ENCODE measurements around the gene DOCK4. TPM values are rescaled to one million over a fixed set of nuclear protein-coding genes. Genes with fewer than 3 reads are reported as not detected.

Gene DOCK4
- total and polyA plus RNA-seq, 2 of the 8 experiments (the other 6 are each of a cell fraction or from before 2014, with no cell fraction given): 5.1 to 23.6 TPM

GRCh38 chr7:111954474-111955381 is 251.5 kb downstream of the DOCK4 start (continued):
- TF ChIP-seq CHD7 (IDR thresholded peaks at IDR 0.05; ENCODE audit: insufficient replicate concordance, low read length) (no peak), EGR1 (IDR thresholded peaks at IDR 0.05; ENCODE audit: borderline replicate concordance, low read depth, low read length) (no peak), RFX5 (IDR thresholded peaks at IDR 0.05; ENCODE audit: borderline replicate concordance, low read depth, low read length) (no peak), NRF1 (IDR thresholded peaks at IDR 0.05; ENCODE audit: low read depth, low read length) (no peak), TAF1 (IDR thresholded peaks at IDR 0.05; ENCODE audit: low read depth, low read length) (no peak), TBP (IDR thresholded peaks at IDR 0.05; ENCODE audit: low read depth, low read length) (no peak), BACH1 (IDR thresholded peaks at IDR 0.05; ENCODE audit: low read length) (no peak)
- TF ChIP-seq, protein P1, sequence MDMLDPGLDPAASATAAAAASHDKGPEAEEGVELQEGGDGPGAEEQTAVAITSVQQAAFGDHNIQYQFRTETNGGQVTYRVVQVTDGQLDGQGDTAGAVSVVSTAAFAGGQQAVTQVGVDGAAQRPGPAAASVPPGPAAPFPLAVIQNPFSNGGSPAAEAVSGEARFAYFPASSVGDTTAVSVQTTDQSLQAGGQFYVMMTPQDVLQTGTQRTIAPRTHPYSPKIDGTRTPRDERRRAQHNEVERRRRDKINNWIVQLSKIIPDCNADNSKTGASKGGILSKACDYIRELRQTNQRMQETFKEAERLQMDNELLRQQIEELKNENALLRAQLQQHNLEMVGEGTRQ (IDR thresholded peaks at IDR 0.05; ENCODE audit: low read length): no peak

Measured in H1 (cell line).